IPS-18c (cell line): ENCODE data around the gene ATP4B.

Experiments used
- H3K4me3 ChIP-seq: 2 replicates; pipeline ENCODE4 v1.7.0; 2013; ENCODE audit warnings: low read depth, mild to moderate bottlenecking, low read length, moderate library complexity; ENCODE audit not compliant: insufficient read depth
- H3K9me3 ChIP-seq: one replicate; pipeline ENCODE4 v1.6.1; 2013; ENCODE audit warnings: mild to moderate bottlenecking, low read length, moderate library complexity; ENCODE audit not compliant: control insufficient read depth, insufficient read depth

ATP4B gene

DNA sequence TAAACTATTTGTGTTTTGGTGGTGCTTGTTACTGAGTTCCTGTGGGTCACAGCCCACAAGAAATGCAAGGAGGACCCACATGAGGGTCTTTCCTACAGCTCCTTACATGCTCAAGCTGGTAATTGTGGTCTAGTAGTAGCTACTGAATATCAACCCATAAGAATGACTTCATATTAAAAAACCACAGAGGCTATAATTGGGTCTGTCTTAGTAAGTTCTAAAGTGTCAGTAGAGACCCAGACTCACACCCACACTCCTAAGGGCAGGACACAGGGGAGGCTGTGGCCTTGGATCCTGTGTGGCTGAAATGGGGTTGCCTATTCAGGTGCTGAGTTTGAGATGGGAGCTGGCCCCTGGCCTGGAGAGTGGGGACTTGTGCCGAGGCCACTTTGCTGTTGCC lies 53.8 kb downstream of the ATP4B start:
- Histone ChIP-seq H3K9me3 (peaks cover 1% of the 10 kb centered on the region), H3K4me3 (no peak overlapping the region)

DNA sequence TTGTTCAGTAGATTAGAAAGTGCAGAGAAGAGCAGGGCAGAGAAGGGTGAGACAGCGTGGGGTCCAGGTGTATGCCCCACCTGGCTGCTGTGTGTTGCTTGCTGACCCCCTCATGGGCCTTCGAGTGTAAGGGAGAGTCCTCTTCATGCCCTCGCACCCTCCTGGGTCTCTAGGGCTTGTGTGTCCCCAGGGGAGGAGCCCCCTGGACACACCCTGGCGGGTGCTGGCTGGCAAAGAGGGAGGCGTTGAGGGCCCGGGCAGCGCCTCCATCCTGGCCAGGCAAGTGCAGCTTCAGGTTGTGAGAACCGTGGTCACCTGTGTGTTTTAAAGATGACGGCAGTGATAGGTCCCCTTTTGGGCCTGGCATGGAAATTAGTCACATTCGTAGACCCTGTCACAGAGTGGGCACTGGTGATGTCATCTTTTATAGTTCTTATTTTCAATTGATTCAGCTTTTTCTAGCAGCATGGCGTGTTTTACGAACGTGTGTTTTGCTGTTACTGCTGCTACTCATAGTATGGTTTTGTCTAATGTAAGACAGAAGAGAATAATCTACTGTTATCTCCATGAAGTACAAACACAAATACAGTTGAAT lies 54.8 kb downstream of the ATP4B start:
- peaks cover 4% of the 10 kb centered on the region for H3K9me3 ChIP-seq
- no peak overlapping the region for H3K4me3 ChIP-seq

DNA sequence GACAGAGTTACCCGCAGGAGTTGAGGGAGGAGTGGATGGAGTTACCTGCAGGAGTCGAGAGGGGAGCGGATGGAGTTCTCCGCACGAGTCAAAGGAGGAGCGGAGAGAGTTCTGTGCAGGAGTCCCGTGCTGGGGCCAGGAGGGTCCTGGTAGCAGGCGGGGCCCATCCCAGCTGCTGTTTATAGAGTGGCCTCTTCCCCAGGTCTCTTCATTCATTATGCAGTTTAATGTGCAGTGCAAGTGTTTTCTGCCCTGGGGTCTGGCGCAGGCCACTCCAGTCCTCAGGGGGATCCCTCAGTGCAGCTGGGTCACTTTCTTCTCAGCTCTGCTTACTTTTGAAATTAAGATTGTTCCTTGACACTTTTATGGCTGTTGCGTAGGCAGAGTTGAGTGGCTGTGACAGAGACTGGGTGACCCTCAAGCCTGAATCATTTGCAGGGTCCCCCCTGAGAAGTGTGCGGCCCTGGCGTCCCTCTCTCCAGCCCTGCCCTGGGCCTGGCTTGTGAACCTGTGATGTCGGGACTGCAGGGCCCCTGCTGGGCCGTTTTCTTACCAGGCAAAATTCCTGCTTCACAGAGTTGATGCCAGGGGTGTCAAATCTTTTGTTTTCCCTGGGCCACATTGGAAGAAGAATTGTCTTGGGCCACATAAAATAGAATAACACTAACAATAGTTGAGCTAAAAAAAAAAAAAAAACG lies 55.6 kb downstream of the ATP4B start:
- no peak overlapping the region for H3K4me3 ChIP-seq
- peaks cover 4% of the 10 kb centered on the region for H3K9me3 ChIP-seq

DNA sequence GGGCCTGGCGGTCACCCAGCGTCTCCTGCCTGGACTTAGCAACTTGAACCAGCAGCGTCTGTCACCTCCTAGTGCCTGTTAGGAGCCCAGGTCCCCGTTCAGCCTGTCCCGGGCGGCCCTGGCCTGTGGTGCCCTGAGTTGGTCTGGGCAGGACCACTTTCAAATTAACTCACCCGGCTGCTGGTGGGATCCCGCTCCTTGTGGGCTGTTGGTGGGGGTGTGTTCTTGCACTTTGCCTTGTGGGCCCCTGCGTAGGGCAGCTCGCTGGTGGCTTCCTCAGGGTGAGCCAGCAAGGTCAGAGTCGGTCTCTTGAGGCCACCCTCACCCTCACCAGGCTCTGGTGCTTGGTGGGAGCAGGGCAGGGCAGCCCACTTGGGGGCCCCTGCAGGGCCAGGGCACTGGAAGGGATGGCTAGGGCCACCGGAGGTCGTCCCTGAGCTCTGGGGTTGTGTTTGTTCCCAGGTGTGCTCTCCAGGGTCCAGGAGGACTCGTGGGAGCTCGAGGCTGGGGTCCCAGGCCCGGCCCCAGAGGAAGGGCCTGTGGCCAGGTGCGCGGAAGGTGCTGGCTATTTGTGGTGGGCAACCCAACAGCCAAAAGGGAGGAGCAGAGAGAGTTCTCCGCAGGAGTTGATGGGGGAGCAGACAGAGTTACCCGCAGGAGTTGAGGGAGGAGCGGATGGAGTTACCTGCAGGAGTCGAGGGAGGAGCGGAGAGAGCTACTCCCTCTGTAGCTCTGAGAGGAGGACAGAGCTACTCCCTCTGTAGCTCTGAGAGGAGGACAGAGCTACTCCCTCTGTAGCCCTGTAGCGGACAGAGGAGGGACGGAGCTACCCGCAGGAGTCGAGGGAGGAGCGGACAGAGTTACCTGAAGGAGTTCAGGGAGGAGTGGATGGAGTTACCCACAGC lies 56.6 kb downstream of the ATP4B start:
- Histone ChIP-seq H3K4me3 (no peak overlapping the region), H3K9me3 (peaks cover 4% of the 10 kb centered on the region)

DNA sequence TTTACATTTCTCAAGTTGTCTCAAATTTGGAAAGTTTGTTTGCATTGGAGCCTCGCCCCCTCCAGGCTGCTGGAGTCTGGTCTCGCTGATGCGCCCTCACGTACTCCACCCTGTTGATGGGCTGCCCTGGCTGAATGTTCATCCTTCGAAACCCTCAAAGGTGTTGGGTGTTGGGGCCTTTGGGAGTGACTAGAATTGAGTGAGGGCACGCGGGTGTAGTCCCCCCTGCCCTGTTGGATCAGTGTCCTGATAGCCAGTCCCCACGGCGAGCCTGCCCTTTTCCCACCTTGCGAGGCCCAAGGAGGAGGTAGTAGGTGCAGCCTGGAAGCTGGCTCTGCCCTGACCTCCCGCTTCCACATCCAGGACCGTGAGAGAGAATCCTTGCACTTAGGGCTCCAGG lies 58.6 kb downstream of the ATP4B start:
- peaks cover 4% of the 10 kb centered on the region for H3K9me3 ChIP-seq

More for the DNA sequence above, 58.6 kb downstream of the ATP4B start:
- H3K4me3 ChIP-seq = no peak overlapping the region
